HL-60 (cell line): ENCODE measurements around the gene PTPRG.

Source experiments
- DNase-seq, 2 experiments: peaks; one replicate each; pipeline ENCODE4 v3.0.0-alpha.2; 2010 to 2020; ENCODE audit warnings: low read depth in 1 of 2, low spot score in 1 of 2
- H3K27ac ChIP-seq: fragments of 250-450 bp; sonication (Bioruptor Pico); replicated peaks from 2 replicates; pipeline ENCODE4 v1.5.1; 2020; ENCODE audit warnings: mild to moderate bottlenecking, moderate library complexity
- H3K27me3 ChIP-seq: fragments of 250-450 bp; sonication (Bioruptor Pico); 2 replicates; pipeline ENCODE4 v1.5.1; 2021; ENCODE audit warnings: mild to moderate bottlenecking, moderate library complexity; ENCODE audit not compliant: insufficient read depth, poor library complexity, severe bottlenecking
- H3K4me3 ChIP-seq: replicated peaks from 2 replicates; pipeline ENCODE4 v1.5.1; 2011; ENCODE audit warnings: mild to moderate bottlenecking, control low read depth, low read length; ENCODE audit not compliant: insufficient read depth
- GABPA ChIP-seq: IDR thresholded peaks from 2 replicates; pipeline ENCODE4 v1.6.1; 2012; ENCODE audit warnings: low read depth
- POLR2AphosphoS5 ChIP-seq: IDR thresholded peaks from 2 replicates; pipeline ENCODE4 v1.6.1; 2012; ENCODE audit warnings: low read depth
- SPI1 ChIP-seq: IDR thresholded peaks from 2 replicates; pipeline ENCODE4 v1.6.1; 2012; ENCODE audit warnings: low read depth, mild to moderate bottlenecking, borderline replicate concordance
- TF ChIP-seq, protein P1 (sequence below): IDR thresholded peaks from one replicate; pipeline ENCODE4 v1.5.1; 2011; ENCODE audit warnings: low read length, control low read depth, inconsistent platforms; ENCODE audit not compliant: insufficient read depth
- TF ChIP-seq, protein P2 (sequence below): IDR thresholded peaks from 2 replicates; pipeline ENCODE4 v1.6.1; 2012; ENCODE audit warnings: low read depth; ENCODE audit not compliant: insufficient replicate concordance

Gene PTPRG

DNA sequence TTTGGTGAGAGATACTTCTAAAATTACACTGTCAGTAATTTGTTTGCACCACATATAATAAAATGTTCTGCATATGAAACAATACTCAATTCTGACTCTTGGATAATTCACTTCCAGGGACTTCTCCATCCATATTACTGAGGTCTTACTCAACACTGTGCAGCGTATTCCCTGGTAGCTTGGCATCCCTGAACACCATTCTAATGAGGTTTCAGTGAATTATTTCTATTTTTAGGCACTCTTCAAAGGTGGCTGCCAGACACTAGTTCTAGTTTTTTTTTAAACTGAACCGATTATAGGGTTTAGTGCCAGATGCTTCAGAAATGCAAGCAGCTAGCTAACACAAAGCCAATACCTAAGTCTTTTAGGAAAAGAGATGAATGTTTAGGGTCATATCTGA, 528.7 kb downstream of the PTPRG start:
- TF ChIP-seq GABPA, result no peak
- TF ChIP-seq SPI1, result no peak
- TF ChIP-seq, protein P1, sequence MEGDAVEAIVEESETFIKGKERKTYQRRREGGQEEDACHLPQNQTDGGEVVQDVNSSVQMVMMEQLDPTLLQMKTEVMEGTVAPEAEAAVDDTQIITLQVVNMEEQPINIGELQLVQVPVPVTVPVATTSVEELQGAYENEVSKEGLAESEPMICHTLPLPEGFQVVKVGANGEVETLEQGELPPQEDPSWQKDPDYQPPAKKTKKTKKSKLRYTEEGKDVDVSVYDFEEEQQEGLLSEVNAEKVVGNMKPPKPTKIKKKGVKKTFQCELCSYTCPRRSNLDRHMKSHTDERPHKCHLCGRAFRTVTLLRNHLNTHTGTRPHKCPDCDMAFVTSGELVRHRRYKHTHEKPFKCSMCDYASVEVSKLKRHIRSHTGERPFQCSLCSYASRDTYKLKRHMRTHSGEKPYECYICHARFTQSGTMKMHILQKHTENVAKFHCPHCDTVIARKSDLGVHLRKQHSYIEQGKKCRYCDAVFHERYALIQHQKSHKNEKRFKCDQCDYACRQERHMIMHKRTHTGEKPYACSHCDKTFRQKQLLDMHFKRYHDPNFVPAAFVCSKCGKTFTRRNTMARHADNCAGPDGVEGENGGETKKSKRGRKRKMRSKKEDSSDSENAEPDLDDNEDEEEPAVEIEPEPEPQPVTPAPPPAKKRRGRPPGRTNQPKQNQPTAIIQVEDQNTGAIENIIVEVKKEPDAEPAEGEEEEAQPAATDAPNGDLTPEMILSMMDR, result no peak
- TF ChIP-seq, protein P2, sequence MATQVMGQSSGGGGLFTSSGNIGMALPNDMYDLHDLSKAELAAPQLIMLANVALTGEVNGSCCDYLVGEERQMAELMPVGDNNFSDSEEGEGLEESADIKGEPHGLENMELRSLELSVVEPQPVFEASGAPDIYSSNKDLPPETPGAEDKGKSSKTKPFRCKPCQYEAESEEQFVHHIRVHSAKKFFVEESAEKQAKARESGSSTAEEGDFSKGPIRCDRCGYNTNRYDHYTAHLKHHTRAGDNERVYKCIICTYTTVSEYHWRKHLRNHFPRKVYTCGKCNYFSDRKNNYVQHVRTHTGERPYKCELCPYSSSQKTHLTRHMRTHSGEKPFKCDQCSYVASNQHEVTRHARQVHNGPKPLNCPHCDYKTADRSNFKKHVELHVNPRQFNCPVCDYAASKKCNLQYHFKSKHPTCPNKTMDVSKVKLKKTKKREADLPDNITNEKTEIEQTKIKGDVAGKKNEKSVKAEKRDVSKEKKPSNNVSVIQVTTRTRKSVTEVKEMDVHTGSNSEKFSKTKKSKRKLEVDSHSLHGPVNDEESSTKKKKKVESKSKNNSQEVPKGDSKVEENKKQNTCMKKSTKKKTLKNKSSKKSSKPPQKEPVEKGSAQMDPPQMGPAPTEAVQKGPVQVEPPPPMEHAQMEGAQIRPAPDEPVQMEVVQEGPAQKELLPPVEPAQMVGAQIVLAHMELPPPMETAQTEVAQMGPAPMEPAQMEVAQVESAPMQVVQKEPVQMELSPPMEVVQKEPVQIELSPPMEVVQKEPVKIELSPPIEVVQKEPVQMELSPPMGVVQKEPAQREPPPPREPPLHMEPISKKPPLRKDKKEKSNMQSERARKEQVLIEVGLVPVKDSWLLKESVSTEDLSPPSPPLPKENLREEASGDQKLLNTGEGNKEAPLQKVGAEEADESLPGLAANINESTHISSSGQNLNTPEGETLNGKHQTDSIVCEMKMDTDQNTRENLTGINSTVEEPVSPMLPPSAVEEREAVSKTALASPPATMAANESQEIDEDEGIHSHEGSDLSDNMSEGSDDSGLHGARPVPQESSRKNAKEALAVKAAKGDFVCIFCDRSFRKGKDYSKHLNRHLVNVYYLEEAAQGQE, result no peak
- TF ChIP-seq POLR2AphosphoS5, result no peak
- H3K4me3 ChIP-seq, result no peak overlapping the region
- no peak for DNase-seq
- H3K27ac ChIP-seq, result no peak overlapping the region
- no peaks in the 10 kb centered on the region for H3K27me3 ChIP-seq

DNA sequence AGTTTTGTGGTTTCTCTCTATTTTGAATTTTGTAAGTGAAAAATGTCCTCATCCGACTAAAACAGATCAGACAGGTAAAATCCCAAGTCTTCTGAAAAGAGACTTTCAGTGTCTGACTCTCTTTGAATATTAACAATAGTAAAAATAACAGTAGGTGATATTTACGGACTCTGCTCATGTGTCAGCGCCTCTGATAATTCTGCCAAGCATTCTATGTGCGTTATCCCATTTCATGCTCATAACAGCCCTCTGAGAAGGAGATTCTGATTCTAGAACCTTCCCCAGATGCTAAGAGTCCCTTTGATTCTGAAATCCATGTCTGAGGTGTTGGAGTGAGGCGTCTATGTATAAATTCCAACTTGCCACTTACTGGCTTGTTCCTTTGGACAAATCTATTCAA, 529.1 kb downstream of the PTPRG start:
- DNase-seq, result no peak
- H3K4me3 ChIP-seq, result no peak overlapping the region
- TF ChIP-seq GABPA, result no peak
- TF ChIP-seq, protein P1, result no peak
- TF ChIP-seq SPI1, result no peak
- TF ChIP-seq, protein P2, result no peak
- TF ChIP-seq POLR2AphosphoS5, result no peak
- no peaks in the 10 kb centered on the region for H3K27me3 ChIP-seq
- H3K27ac ChIP-seq, result no peak overlapping the region

DNA sequence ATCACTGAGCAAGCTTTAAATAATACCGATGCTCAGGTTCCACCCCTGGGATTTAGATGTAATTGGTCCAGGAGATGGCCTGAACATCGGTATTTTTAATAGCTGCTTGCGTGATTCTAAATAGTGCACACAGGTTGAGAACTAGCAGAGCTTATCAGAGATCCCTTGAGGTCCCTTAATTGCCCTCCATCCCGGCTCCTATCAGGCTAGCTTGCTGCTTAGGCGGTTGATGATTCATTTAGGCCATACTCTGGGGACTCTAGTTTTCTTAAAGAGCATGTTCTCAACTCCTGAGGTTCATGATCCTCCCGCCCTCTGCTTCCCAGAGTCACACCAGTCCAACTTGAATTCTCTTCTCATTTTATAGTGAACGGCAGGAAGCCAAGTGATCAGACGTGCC, 531.7 kb downstream of the PTPRG start:
- DNase-seq, result no peak
- H3K4me3 ChIP-seq, result no peak overlapping the region
- TF ChIP-seq GABPA (no peak), SPI1 (no peak), POLR2AphosphoS5 (no peak)
- TF ChIP-seq, protein P1, result no peak
- TF ChIP-seq, protein P2, result no peak
- no peaks in the 10 kb centered on the region for H3K27me3 ChIP-seq
- H3K27ac ChIP-seq, result no peak overlapping the region
